Sigmoid colon (tissue), 7 donors: Measurements from ENCODE around the gene MANBA. TPM values are rescaled to one million over a fixed set of nuclear protein-coding genes. Genes with fewer than 3 reads are reported as not detected.

Experiments
- DNase-seq: peaks from one replicate; pipeline ENCODE4 v3.0.0-alpha.2; 2019
- H3K27ac ChIP-seq, 4 donors: fragments of 200-600 bp; sonication (generic); one replicate each; pipeline ENCODE4 v1.5.1; 2016 to 2019; ENCODE audit warnings: mild to moderate bottlenecking in 1 of 4
- H3K27me3 ChIP-seq, 3 donors: fragments of 200-600 bp; sonication (generic); one replicate each; pipeline ENCODE4 v1.5.1; 2019; ENCODE audit warnings: mild to moderate bottlenecking in 1 of 3
- H3K36me3 ChIP-seq, 4 donors: fragments of 200-600 bp; sonication (generic); one replicate each; pipeline ENCODE4 v1.5.1; 2016 to 2019
- H3K4me1 ChIP-seq, 4 donors: fragments of 200-600 bp; sonication (generic); one replicate each; pipeline ENCODE4 v1.5.1; 2017 to 2019
- H3K4me3 ChIP-seq, 4 donors: fragments of 200-600 bp; sonication (generic); one replicate each; pipeline ENCODE4 v1.5.1; 2017 to 2019; ENCODE audit warnings: mild to moderate bottlenecking in 2 of 4, moderate library complexity in 1 of 4
- H3K9me3 ChIP-seq, 4 donors: fragments of 200-600 bp in 3 of 4; sonication (generic) in 3 of 4; one replicate each; pipeline versions ENCODE4 v1.5.1 to v1.6.1; 2013 to 2019
- CTCF ChIP-seq, 4 experiments: fragments of 450-650 bp in 3 of 4; fragments of 200-600 bp in 1 of 4; IDR thresholded peaks; one replicate each; pipeline ENCODE4 v1.5.1; 2016 to 2019; ENCODE audit warnings: antibody characterized with exemption in 4 of 4, mild to moderate bottlenecking in 3 of 4, moderate library complexity in 2 of 4
- EP300 ChIP-seq, 4 donors: sonication (generic); formaldehyde crosslinking; IDR thresholded peaks; one replicate each; pipeline ENCODE4 v1.6.1; 2017; ENCODE audit warnings: antibody characterized with exemption in 4 of 4
- POLR2A ChIP-seq, 2 donors: fragments of 450-650 bp; IDR thresholded peaks; one replicate each; pipeline ENCODE4 v1.6.1; 2016; ENCODE audit warnings: antibody characterized with exemption in 2 of 2, mild to moderate bottlenecking in 2 of 2, moderate library complexity in 2 of 2
- POLR2AphosphoS5 ChIP-seq, 4 donors: sonication (generic); formaldehyde crosslinking; IDR thresholded peaks; one replicate each; pipeline ENCODE4 v1.6.1; 2017; ENCODE audit warnings: antibody characterized with exemption in 4 of 4
- WGBS, 2 donors: extraction: QIAGEN DNeasy Blood & Tissue Kit; methylation state at CpG; one replicate each; pipeline ENCODE4 v1.1.7; 2013; 5-methylcytosine and 5-hydroxymethylcytosine counted together
- intact Hi-C: fragments of 100-400 bp; cut with DNase I; formaldehyde crosslinking; loops from one replicate; pipeline ENCODE4 v1.15.1; 2023
- polyA plus RNA-seq, 3 donors: library from polyadenylated mRNA; stranded (reverse); fragments of 200-250 nt; gene quantifications; one replicate each; pipeline ENCODE4 v1.2.3, GENCODE V29; 2013
- total RNA-seq, 4 donors: library from RNA; depleted of rRNA; stranded (reverse); fragments of >200 nt; gene quantifications; one replicate each; pipeline ENCODE4 v1.1.0, GENCODE V29; 2016
- donor health status: healthy with polysubstance abuse.
- donor health status: Bipolar disorder and iron deficiency.
- donor health status: healthy.

The MANBA gene
- total and polyA plus RNA-seq, 7 donors, result 8.4 to 47.4 (median 25.3) TPM

GRCh38 chr4:102598086-102598761, 162.5 kb downstream of the MANBA start:
- Histone ChIP-seq H3K9me3 (no peaks in the 10 kb centered on the region), H3K27ac (peak overlapping the region in 1 of 4 donors; percentile 10), H3K4me3 (no peak overlapping the region), H3K36me3 (peaks cover 0 to 99% (median 24%) of the 10 kb centered on the region in 4 donors), H3K4me1 (peaks cover 0 to 16% (median 7%) of the 10 kb centered on the region in 4 donors), H3K27me3 (no peaks in the 10 kb centered on the region)
- DNase-seq, result no peak
- TF ChIP-seq POLR2A (IDR thresholded peaks at IDR 0.05) (no peak), CTCF (IDR thresholded peaks at IDR 0.05) (no peak), POLR2AphosphoS5 (IDR thresholded peaks at IDR 0.05) (no peak), EP300 (IDR thresholded peaks at IDR 0.05) (no peak)
- intact Hi-C loops, result loop anchor here (10.0 kb wide), 1 partner anchor 163 kb away; no protein-coding TSS in a partner anchor
- WGBS, 2 donors, result 66 to 87% methylated on average over 1 of the region's 1 CpG

GRCh38 chr4:102596532-102596931, 164.2 kb downstream of the MANBA start:
- DNase-seq, result no peak
- Histone ChIP-seq H3K9me3 (no peaks in the 10 kb centered on the region), H3K36me3 (peaks cover 0 to 84% (median 18%) of the 10 kb centered on the region in 4 donors), H3K4me1 (peaks cover 0 to 16% (median 7%) of the 10 kb centered on the region in 4 donors), H3K27me3 (no peaks in the 10 kb centered on the region), H3K27ac (no peak overlapping the region), H3K4me3 (no peak overlapping the region)
- TF ChIP-seq POLR2AphosphoS5 (IDR thresholded peaks at IDR 0.05) (no peak), POLR2A (IDR thresholded peaks at IDR 0.05) (no peak), EP300 (IDR thresholded peaks at IDR 0.05) (no peak), CTCF (IDR thresholded peaks at IDR 0.05) (no peak)
- intact Hi-C loops, result loop anchor here (10.0 kb wide), 1 partner anchor 162 kb away; no protein-coding TSS in a partner anchor
- 83 to 89% methylated on average over 4 of the region's 4 CpGs for WGBS, 2 donors

- H3K4me3 ChIP-seq, result no peak overlapping the region
- H3K9me3 ChIP-seq, result no peaks in the 10 kb centered on the region
- intact Hi-C loops, result loop anchor here (10.0 kb wide), 1 partner anchor 159 kb away; no protein-coding TSS in a partner anchor
- no peak for DNase-seq
- peaks cover 0 to 68% (median 12%) of the 10 kb centered on the region in 4 donors for H3K36me3 ChIP-seq
- no peaks in the 10 kb centered on the region for H3K27me3 ChIP-seq
- no peak for TF ChIP-seq POLR2AphosphoS5 (IDR thresholded peaks at IDR 0.05)
- no peak for TF ChIP-seq CTCF (IDR thresholded peaks at IDR 0.05)
- TF ChIP-seq EP300 (IDR thresholded peaks at IDR 0.05), result no peak
- no peak for TF ChIP-seq POLR2A (IDR thresholded peaks at IDR 0.05)
- WGBS, 2 donors, result 53 to 70% methylated on average over 2 of the region's 2 CpGs
- H3K27ac ChIP-seq, result no peak overlapping the region
- H3K4me1 ChIP-seq, result peaks cover 0 to 16% (median 7%) of the 10 kb centered on the region in 4 donors
Measured at GRCh38 chr4:102594000-102594399, 166.8 kb downstream of the MANBA start.

- Histone ChIP-seq H3K4me1 (peaks cover 0 to 9% (median 4%) of the 10 kb centered on the region in 4 donors), H3K9me3 (no peaks in the 10 kb centered on the region), H3K27me3 (no peaks in the 10 kb centered on the region), H3K27ac (no peak overlapping the region), H3K36me3 (peaks cover 0 to 61% (median 14%) of the 10 kb centered on the region in 4 donors), H3K4me3 (no peak overlapping the region)
- no peak for TF ChIP-seq POLR2A (IDR thresholded peaks at IDR 0.05)
- no peak for TF ChIP-seq CTCF (IDR thresholded peaks at IDR 0.05)
- no peak for TF ChIP-seq EP300 (IDR thresholded peaks at IDR 0.05)
- no peak for DNase-seq
- intact Hi-C loops, result loop anchor here (10.0 kb wide), 1 partner anchor 158 kb away; no protein-coding TSS in a partner anchor
- 90 to 94% methylated on average over 7 of the region's 7 CpGs for WGBS, 2 donors
Measured at GRCh38 chr4:102593147-102593546, 167.6 kb downstream of the MANBA start.
